Measurements from ENCODE around the gene POLE2.
"Not testable (repeated sequence)": the region's sequence is repeated elsewhere in the genome, so short reads cannot be mapped to it uniquely, and the experiment has no call there.

Gene POLE2

GRCh38 chr14:49691031-49691430 is 3.0 kb upstream of the POLE2 start:
- Mint-ChIP-seq H3K9me3 (no peaks in the 10 kb centered on the region), H3K4me1 (ENCODE audit: low read depth) (peaks cover 56% of the 10 kb centered on the region), H3K4me3 (no peak overlapping the region), H3K27ac (no peak overlapping the region), H3K27me3 (no peaks in the 10 kb centered on the region), H3K36me3 (ENCODE audit: low read depth) (peaks cover 16% of the 10 kb centered on the region)
- no peak for DNase-seq

DNA sequence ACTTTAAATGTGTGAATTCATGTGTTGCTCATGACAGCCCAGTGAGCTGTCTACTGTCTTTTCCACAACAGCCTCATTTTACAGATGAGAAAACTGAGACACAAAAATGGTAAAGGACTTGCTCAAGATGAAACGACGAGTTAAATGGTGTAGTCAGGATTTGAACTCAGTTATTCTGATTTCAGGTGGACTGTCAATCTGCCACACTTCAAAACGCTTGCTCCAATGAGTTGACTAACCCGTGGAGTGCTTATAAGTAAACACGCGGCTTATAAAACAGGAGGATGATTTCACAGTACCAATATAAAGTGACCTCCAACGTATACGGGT is 652 bp upstream of the POLE2 start:
- peaks cover 44% of the 10 kb centered on the region for H3K4me1 Mint-ChIP-seq (ENCODE audit: low read depth)
- no peaks in the 10 kb centered on the region for H3K9me3 Mint-ChIP-seq
- H3K4me3 Mint-ChIP-seq = peak overlapping the region; percentile 93
- no peak for DNase-seq
- peak overlapping the region; percentile 94 for H3K27ac Mint-ChIP-seq
- no peaks in the 10 kb centered on the region for H3K27me3 Mint-ChIP-seq
- H3K36me3 Mint-ChIP-seq (ENCODE audit: low read depth) = peaks cover 24% of the 10 kb centered on the region

DNA sequence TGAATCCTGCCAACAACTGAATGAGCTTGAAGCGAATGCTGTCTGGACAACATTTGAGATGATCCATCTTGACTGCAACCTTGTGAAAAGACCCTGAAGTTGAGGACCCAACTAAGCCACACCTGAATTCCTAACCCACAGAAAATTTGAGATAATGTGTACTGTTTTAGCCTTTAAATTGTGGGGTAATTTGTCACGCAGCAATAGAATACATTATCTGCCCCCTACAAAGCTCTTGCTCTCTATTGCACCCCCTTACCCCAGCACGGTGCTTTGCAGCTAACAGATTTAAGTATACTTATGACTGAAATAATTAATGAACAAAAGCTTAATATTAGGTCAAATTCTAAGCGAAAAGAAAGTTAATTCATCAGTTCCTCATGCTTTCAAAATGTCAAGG is 1.6 kb downstream of the POLE2 start:
- Mint-ChIP-seq H3K27me3 (no peaks in the 10 kb centered on the region), H3K36me3 (ENCODE audit: low read depth) (peaks cover 43% of the 10 kb centered on the region), H3K4me3 (peak overlapping the region; percentile 93), H3K27ac (peak overlapping the region; percentile 57), H3K4me1 (ENCODE audit: low read depth) (peaks cover 32% of the 10 kb centered on the region), H3K9me3 (no peaks in the 10 kb centered on the region)
- DNase-seq = no peak

GRCh38 chr14:49679271-49679670 is 8.7 kb downstream of the POLE2 start:
- H3K27me3 Mint-ChIP-seq = no peaks in the 10 kb centered on the region
- H3K9me3 Mint-ChIP-seq = no peaks in the 10 kb centered on the region
- no peak for DNase-seq
- peaks cover 8% of the 10 kb centered on the region for H3K4me1 Mint-ChIP-seq (ENCODE audit: low read depth)
- no peak overlapping the region for H3K4me3 Mint-ChIP-seq
- peak overlapping the region; percentile 56 for H3K27ac Mint-ChIP-seq
- H3K36me3 Mint-ChIP-seq (ENCODE audit: low read depth) = peaks cover 83% of the 10 kb centered on the region

DNA sequence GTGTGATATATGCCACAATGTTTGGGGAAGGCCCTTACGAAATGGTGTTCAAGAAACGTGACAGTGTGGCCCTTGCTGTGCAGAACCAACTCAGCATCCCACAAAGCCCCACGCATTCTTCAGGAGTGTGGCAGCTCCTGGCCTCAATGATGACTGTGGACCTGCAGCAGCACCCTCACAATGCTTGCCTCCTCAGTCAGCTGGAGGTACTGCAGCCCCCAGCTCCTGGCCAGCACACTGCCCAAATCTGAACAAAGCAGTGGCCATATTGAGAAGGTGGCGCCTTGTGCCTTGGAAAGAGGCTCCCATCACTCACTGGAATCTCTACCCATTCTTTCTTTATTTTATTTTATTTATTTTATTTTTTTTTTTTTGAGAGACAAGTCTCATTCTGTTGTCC is 10.4 kb downstream of the POLE2 start:
- Mint-ChIP-seq H3K4me3 (no peak overlapping the region), H3K27ac (no peak overlapping the region), H3K27me3 (no peaks in the 10 kb centered on the region), H3K36me3 (ENCODE audit: low read depth) (peaks cover 86% of the 10 kb centered on the region), H3K4me1 (ENCODE audit: low read depth) (peaks cover 8% of the 10 kb centered on the region), H3K9me3 (no peaks in the 10 kb centered on the region)
- DNase-seq = no peak

- Mint-ChIP-seq H3K36me3 (ENCODE audit: low read depth) (peaks cover 86% of the 10 kb centered on the region), H3K4me3 (no peak overlapping the region), H3K4me1 (ENCODE audit: low read depth) (no peaks in the 10 kb centered on the region), H3K27ac (no peak overlapping the region), H3K9me3 (no peaks in the 10 kb centered on the region), H3K27me3 (no peaks in the 10 kb centered on the region)
- no peak for DNase-seq
These were observed 14.4 kb downstream of the POLE2 start for GRCh38 chr14:49673586-49673985.

GRCh38 chr14:49670475-49670874 is 17.5 kb downstream of the POLE2 start:
- no peaks in the 10 kb centered on the region for H3K27me3 Mint-ChIP-seq
- H3K4me1 Mint-ChIP-seq (ENCODE audit: low read depth) = no peaks in the 10 kb centered on the region
- no peak overlapping the region for H3K4me3 Mint-ChIP-seq
- peaks cover 82% of the 10 kb centered on the region for H3K36me3 Mint-ChIP-seq (ENCODE audit: low read depth)
- no peak overlapping the region for H3K27ac Mint-ChIP-seq
- no peak for DNase-seq
- no peaks in the 10 kb centered on the region for H3K9me3 Mint-ChIP-seq

- H3K36me3 Mint-ChIP-seq (ENCODE audit: low read depth) = peaks cover 62% of the 10 kb centered on the region
- H3K27ac Mint-ChIP-seq = no peak overlapping the region
- H3K9me3 Mint-ChIP-seq = no peaks in the 10 kb centered on the region
- no peak for DNase-seq
- no peaks in the 10 kb centered on the region for H3K27me3 Mint-ChIP-seq
- no peaks in the 10 kb centered on the region for H3K4me1 Mint-ChIP-seq (ENCODE audit: low read depth)
- no peak overlapping the region for H3K4me3 Mint-ChIP-seq
These were observed 28.2 kb downstream of the POLE2 start for GRCh38 chr14:49659526-49660455.

- not testable (repeated sequence) for H3K27me3 Mint-ChIP-seq; H3K9me3 Mint-ChIP-seq; H3K4me3 Mint-ChIP-seq; H3K4me1 Mint-ChIP-seq (ENCODE audit: low read depth); H3K27ac Mint-ChIP-seq; DNase-seq
- H3K36me3 Mint-ChIP-seq (ENCODE audit: low read depth) = peaks cover 55% of the 10 kb centered on the region
These were observed 30.5 kb downstream of the POLE2 start for GRCh38 chr14:49657500-49657899.

GRCh38 chr14:49654511-49654910 is 33.5 kb downstream of the POLE2 start:
- Mint-ChIP-seq H3K9me3 (no peaks in the 10 kb centered on the region), H3K27me3 (no peaks in the 10 kb centered on the region), H3K36me3 (ENCODE audit: low read depth) (peaks cover 52% of the 10 kb centered on the region), H3K4me3 (no peak overlapping the region), H3K4me1 (ENCODE audit: low read depth) (no peaks in the 10 kb centered on the region), H3K27ac (no peak overlapping the region)
- no peak for DNase-seq

DNA sequence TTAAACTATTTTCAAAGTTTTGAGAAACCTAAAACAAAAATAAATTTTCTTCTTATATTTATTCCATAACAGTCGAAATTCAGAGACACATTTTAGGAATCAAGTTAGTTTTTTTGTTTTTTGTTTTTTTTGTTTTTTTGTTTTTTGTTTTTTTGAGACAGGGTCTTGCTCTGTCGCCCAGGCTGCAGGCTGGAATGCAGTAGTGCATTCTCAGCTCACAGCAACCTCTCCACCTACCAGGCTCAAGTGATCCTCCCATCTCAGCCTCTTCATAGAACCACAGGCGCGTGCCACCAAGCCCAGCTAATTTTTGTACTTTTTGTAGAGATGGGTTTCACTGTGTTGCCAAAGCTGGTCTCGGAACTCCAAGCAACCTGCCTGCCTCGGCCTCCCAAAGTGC is 34.5 kb downstream of the POLE2 start:
- H3K9me3 Mint-ChIP-seq = no peaks in the 10 kb centered on the region
- H3K4me3 Mint-ChIP-seq = no peak overlapping the region
- H3K36me3 Mint-ChIP-seq (ENCODE audit: low read depth) = peaks cover 51% of the 10 kb centered on the region
- DNase-seq = no peak
- H3K4me1 Mint-ChIP-seq (ENCODE audit: low read depth) = no peaks in the 10 kb centered on the region
- no peaks in the 10 kb centered on the region for H3K27me3 Mint-ChIP-seq
- no peak overlapping the region for H3K27ac Mint-ChIP-seq

- Mint-ChIP-seq H3K4me3 (no peak overlapping the region), H3K27me3 (no peaks in the 10 kb centered on the region), H3K27ac (peak overlapping the region; percentile 6), H3K9me3 (no peaks in the 10 kb centered on the region), H3K4me1 (ENCODE audit: low read depth) (peaks cover 48% of the 10 kb centered on the region), H3K36me3 (ENCODE audit: low read depth) (peaks cover 73% of the 10 kb centered on the region)
- no peak for DNase-seq
These were observed 45.9 kb downstream of the POLE2 start for GRCh38 chr14:49642163-49642562.

GRCh38 chr14:49641697-49642129 is 46.3 kb downstream of the POLE2 start:
- Mint-ChIP-seq H3K27ac (peak overlapping the region; percentile 24), H3K36me3 (ENCODE audit: low read depth) (peaks cover 73% of the 10 kb centered on the region), H3K4me1 (ENCODE audit: low read depth) (peaks cover 49% of the 10 kb centered on the region), H3K27me3 (no peaks in the 10 kb centered on the region), H3K9me3 (no peaks in the 10 kb centered on the region), H3K4me3 (no peak overlapping the region)
- no peak for DNase-seq

DNA sequence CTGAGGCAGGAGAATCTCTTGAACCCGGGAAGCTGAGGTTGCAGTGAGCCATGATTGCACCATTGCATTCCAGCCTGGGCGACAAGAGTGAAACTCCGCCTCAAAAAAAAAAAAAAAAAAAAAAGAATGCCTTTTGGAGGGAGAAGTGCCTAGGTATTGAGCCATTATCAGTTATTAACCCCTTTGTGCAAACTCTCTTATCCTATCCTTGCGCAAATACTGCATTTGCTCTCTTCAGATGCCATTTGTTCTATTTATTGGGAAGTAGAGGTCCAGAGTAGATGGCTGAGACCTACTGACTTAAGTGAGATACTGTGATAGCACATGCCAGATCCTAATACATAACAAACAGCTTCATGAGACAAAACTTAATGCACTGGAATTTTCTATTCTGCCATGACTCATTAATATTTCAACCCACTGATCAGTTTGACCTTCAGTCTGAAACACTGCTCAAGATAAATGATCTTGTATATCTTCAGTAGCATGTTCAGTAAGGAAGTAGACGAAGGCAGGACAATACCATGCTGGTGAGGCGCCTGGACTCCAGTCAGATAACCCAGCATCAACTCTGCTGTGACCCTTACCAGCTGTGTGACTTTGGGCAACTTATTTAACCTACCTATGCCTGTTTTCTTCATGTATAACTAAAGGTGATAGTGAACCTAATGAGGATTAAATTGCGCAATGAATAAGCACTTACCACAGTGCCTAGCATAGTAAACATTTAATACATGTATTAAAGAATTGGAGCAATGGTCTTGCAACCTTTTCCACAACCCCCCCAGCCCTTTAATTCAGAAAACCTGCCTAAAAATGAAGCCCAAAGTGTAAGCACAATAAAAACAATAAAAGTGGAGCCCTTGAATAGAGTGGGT is 47.2 kb downstream of the POLE2 start:
- Mint-ChIP-seq H3K9me3 (no peaks in the 10 kb centered on the region), H3K4me3 (no peak overlapping the region), H3K27ac (peak overlapping the region; percentile 24), H3K36me3 (ENCODE audit: low read depth) (peaks cover 76% of the 10 kb centered on the region), H3K27me3 (no peaks in the 10 kb centered on the region), H3K4me1 (ENCODE audit: low read depth) (peaks cover 57% of the 10 kb centered on the region)
- DNase-seq = no peak

Data from activated T-cell treated with anti-CD3 and anti-CD28 coated beads, Interleukin-2, amount 50 U/mL, for 24 hours (primary cell).